HG03060 (cell line): ENCODE measurements around the gene POP4.
"Not testable (repeated sequence)": the region's sequence is repeated elsewhere in the genome, so short reads cannot be mapped to it uniquely, and the experiment has no call there.

Experiments
- ATAC-seq: cut with Tn5 transposase; IDR thresholded peaks from one replicate; pipeline ENCODE4 v1.9.1; 2021; ENCODE audit warnings: low read depth, moderate number of reproducible peaks; ENCODE audit not compliant: unreplicated experiment

The POP4 gene

GRCh38 chr19:29610574-29611271 lies 4.6 kb downstream of the POP4 start:
- peak; percentile 88 for ATAC-seq

- no peak for ATAC-seq
These were observed 6.0 kb downstream of the POP4 start for GRCh38 chr19:29612121-29612520.

GRCh38 chr19:29612801-29613595 lies 6.9 kb downstream of the POP4 start:
- ATAC-seq: no peak

GRCh38 chr19:29614046-29614445 lies 8.0 kb downstream of the POP4 start:
- ATAC-seq: no peak

- ATAC-seq: no peak
These were observed 8.7 kb downstream of the POP4 start for GRCh38 chr19:29614780-29615179.

GRCh38 chr19:29615891-29616425 lies 9.9 kb downstream of the POP4 start:
- no peak for ATAC-seq

- no peak for ATAC-seq
These were observed 10.5 kb downstream of the POP4 start for GRCh38 chr19:29616541-29616940.

GRCh38 chr19:29617366-29618266 lies 11.5 kb downstream of the POP4 start:
- ATAC-seq: no peak

- ATAC-seq: no peak
These were observed 12.4 kb downstream of the POP4 start for GRCh38 chr19:29618434-29618833.

- ATAC-seq: no peak
These were observed 12.8 kb downstream of the POP4 start for GRCh38 chr19:29618871-29619270.

GRCh38 chr19:29620931-29621351 lies 14.9 kb downstream of the POP4 start:
- ATAC-seq: no peak

GRCh38 chr19:29622166-29623070 lies 16.3 kb downstream of the POP4 start:
- peak; percentile 56 for ATAC-seq

GRCh38 chr19:29623726-29624488 lies 17.8 kb downstream of the POP4 start:
- no peak for ATAC-seq

- no peak for ATAC-seq
These were observed 18.6 kb downstream of the POP4 start for GRCh38 chr19:29624489-29625185.

GRCh38 chr19:29625186-29625651 lies 19.1 kb downstream of the POP4 start:
- no peak for ATAC-seq

- ATAC-seq: no peak
These were observed 20.3 kb downstream of the POP4 start for GRCh38 chr19:29626386-29626785.

GRCh38 chr19:29626832-29627231 lies 20.7 kb downstream of the POP4 start:
- ATAC-seq: not testable (repeated sequence)
